GM23248 (cell line): ENCODE data around the gene ACACB.

Experiments used
- EZH2 ChIP-seq: fragments of 200-600 bp; sonication (generic); IDR thresholded peaks from 2 replicates; pipeline ENCODE4 v1.6.1; 2018; ENCODE audit warnings: antibody characterized with exemption, mild to moderate bottlenecking; ENCODE audit not compliant: insufficient read depth, poor library complexity, severe bottlenecking
- EZH2phosphoT487 ChIP-seq: fragments of 200-600 bp; sonication (generic); IDR thresholded peaks from 2 replicates; pipeline ENCODE4 v1.6.1; 2018; ENCODE audit warnings: antibody characterized with exemption, moderate library complexity, mild to moderate bottlenecking, low read depth; ENCODE audit not compliant: insufficient read depth

DNA sequence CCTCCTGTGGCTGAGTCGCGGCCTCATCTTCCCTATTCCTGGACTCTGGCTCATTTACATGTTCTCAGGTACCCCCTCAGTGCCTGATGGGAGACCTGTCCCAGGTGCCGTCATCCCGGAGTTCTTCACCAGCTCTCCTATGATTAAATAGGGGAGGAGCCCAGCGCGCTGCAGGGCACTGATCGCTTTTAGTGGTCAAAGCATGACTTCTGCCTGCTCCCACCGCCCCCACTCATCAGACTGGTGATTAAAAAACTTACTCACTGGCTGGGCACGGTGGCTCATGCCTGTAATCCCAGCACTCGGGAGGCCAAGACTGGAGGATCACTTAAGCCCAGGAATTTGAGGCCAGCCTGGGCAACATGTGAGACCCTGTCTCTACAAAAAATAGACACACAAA is 106.8 kb downstream of the ACACB start:
- TF ChIP-seq EZH2 = no peak
- no peak for TF ChIP-seq EZH2phosphoT487
